Body of pancreas (tissue), 4 donors: ENCODE data around the gene SAFB2.

Experiments
- POLR2A ChIP-seq, 3 donors: fragments of 450-650 bp; IDR thresholded peaks; one replicate each; pipeline ENCODE4 v1.6.1; 2016; ENCODE audit warnings: antibody characterized with exemption in 3 of 3, mild to moderate bottlenecking in 2 of 3
- TF ChIP-seq, protein P1 (sequence below), 7 experiments: fragments of 450-650 bp in 4 of 7; fragments of 200-600 bp in 3 of 7; sonication (generic) in 3 of 7; IDR thresholded peaks; one replicate each; pipeline ENCODE4 v1.5.1; 2016 to 2019; ENCODE audit warnings: antibody characterized with exemption in 7 of 7

DNA sequence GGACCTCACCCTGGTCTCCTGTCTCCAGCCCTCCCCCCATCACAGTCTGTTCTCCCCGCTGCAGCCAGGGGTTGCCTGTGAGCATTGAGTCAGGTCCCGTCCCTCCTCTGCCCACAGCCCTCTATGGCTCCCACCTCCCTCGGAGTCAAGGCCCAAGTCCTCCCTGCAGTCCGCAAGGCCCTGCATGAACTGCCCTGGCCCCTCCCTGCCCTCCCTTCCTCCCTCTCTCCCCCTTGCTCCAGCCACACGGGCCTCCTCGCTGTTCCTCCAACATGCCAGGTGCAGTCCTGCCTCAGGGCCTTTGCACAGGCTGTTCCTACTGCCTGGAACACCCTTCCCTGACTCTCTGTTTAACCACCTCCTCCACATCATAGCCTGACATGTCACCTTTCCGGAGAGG is 57.6 kb downstream of the SAFB2 start:
- TF ChIP-seq, protein P1, sequence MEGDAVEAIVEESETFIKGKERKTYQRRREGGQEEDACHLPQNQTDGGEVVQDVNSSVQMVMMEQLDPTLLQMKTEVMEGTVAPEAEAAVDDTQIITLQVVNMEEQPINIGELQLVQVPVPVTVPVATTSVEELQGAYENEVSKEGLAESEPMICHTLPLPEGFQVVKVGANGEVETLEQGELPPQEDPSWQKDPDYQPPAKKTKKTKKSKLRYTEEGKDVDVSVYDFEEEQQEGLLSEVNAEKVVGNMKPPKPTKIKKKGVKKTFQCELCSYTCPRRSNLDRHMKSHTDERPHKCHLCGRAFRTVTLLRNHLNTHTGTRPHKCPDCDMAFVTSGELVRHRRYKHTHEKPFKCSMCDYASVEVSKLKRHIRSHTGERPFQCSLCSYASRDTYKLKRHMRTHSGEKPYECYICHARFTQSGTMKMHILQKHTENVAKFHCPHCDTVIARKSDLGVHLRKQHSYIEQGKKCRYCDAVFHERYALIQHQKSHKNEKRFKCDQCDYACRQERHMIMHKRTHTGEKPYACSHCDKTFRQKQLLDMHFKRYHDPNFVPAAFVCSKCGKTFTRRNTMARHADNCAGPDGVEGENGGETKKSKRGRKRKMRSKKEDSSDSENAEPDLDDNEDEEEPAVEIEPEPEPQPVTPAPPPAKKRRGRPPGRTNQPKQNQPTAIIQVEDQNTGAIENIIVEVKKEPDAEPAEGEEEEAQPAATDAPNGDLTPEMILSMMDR (IDR thresholded peaks at IDR 0.05) = no peak
- TF ChIP-seq POLR2A (IDR thresholded peaks at IDR 0.05) = no peak
